Activated T-helper 1 cell treated with Interleukin-2 at 50 U/mL for 16 hours (primary cell): ENCODE data around the gene DGKI.

Experiments
- DNase-seq: peaks from one replicate; pipeline ENCODE4 v3.0.0-alpha.2; 2020; ENCODE audit warnings: low read depth

DGKI gene

DNA sequence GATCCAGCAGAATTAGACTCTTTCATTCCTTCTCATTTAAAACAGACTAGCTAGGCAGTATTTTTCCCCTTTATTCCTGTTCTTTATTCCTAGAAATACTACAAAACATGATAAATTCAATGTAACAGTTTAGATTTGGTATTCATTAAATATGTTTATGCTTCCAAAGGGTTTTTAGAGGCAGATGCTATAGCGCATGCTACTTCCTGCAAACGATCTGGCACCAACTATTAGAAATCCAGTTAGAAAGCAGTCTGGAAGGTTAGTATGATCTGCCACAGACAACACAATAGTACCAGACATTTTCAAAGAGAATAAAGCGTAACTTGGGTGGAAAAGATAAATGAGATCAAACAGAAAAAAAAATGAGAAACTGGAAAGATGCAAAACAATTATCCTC is 439.7 kb downstream of the DGKI start:
- no peak for DNase-seq

- DNase-seq: no peak
Observed at GRCh38 chr7:137404660-137405317, 442.0 kb downstream of the DGKI start.

GRCh38 chr7:137403353-137403695 is 443.4 kb downstream of the DGKI start:
- DNase-seq: no peak

DNA sequence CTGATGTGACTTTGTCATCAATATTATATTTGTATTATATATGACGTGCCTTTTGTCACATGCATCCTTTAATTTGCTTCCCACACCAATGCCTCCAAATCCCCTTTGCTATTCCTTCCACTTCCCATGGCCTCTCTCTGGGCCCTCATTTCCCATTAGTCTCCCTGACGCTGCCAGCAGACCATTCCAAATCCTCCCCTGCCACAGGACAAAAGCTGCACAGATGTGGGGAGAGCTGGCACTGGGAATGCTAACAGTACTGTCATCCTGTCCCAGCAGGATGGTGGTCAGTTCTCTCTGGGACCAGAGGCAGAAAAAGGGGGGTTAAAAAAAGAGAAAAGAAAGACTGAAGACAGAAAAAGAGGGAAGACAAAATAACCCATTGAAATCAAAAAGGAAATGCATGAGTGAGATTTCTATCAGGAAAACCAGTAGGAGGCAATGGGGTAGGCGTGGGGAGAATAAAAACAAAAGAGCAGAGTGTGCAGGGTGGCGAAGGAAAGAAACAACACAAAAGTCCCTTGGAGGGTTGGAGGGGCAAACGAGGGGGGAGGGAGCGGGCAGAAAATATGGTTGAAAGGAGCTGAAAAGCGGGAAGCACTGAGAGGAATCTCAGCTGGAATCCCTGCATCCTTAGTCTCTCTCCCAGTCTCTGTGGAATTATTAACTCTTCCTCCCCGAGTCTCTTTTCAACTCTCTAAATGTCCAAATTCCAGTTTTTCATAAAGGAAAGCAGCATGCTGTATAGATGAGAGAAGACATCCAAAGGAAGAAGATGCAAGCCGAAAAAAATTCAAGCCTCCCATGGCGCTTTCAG is 444.0 kb downstream of the DGKI start:
- no peak for DNase-seq

GRCh38 chr7:137399827-137400823 is 446.6 kb downstream of the DGKI start:
- no peak for DNase-seq

DNA sequence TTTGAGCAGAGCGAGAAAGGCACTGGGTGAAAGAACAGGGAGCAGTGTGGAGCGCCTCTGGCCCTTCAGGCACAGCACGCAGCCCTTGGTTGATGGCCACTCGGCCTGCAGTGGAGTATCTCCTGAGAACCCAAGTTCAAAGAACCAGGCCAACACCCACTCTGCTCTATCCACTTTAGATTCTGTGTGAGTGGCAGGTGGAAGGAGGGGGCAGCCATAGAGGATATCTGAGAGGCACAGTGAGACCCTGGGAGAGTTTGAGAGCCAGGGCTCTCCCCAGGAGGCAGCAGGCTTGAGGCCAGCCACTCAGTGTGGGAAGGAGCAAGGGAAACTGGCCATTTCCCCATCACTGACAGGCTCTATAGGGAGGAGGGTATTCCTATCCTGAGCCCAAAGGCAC is 450.7 kb downstream of the DGKI start:
- no peak for DNase-seq

DNA sequence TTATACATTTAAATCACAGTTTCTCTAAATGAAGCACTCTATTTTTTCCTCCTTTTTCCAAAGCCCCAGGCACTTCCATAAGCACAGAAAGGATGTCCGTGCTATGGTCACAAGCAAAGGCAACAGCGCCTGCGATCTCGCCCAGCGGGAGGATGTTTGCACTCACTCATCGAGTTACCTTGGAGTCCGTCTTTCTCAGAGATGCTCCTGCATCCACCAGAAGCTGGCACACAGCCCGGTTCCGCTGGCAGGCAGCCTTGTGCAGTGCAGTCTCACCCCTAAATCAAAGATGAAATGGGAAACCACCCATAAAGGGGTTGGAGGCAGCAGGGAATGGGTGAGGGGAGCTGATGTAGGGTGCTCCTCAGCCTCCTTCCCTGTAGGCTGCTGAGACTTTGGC is 451.4 kb downstream of the DGKI start:
- DNase-seq: no peak

DNA sequence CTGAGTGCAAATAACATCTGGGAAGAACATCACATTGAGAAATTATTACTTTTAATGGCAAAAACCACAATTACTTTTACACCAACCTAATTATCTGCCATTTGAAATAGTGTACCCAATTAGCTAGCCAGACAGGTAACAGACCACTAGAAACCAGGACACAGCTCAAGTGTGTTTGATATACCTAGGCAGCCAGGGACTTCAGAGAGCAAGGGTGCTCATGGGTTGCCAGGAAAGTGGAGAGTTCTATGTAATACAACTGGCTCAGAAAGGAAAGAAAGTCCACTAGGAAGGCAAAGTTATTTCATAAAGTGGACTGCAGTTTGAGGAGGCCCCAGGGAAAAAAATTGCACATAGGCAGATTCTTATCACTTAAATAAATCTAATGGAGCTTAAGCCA is 453.2 kb downstream of the DGKI start:
- DNase-seq: no peak

- DNase-seq: no peak
Observed at GRCh38 chr7:137390076-137390475, 456.7 kb downstream of the DGKI start.

- DNase-seq: no peak
Observed at GRCh38 chr7:137388916-137389315, 457.9 kb downstream of the DGKI start.

GRCh38 chr7:137386966-137387365 is 459.8 kb downstream of the DGKI start:
- no peak for DNase-seq

- no peak for DNase-seq
Observed at GRCh38 chr7:137381045-137381444, 465.7 kb downstream of the DGKI start.

- no peak for DNase-seq
Observed at GRCh38 chr7:137373507-137373906, 473.3 kb downstream of the DGKI start.

DNA sequence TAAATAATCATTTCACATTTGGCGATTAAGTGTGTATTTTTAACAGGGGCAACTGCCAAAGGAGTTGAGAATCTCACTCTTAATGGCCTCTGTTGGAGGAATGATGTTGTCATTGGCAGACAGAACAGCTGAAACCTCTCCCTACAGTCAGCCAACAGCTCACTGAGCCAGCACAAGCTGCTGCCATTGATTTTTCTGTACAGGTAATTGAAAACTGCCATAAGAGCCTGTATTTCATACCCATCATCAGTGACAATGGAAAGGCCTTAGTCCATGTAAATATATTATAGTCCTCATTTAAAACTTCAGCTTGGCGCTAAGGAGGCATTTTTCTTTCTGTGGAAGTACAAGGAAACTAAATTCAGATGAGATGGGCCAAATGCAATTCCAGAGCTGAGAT is 475.2 kb downstream of the DGKI start:
- DNase-seq: no peak

GRCh38 chr7:137366995-137367394 is 479.8 kb downstream of the DGKI start:
- DNase-seq: no peak

DNA sequence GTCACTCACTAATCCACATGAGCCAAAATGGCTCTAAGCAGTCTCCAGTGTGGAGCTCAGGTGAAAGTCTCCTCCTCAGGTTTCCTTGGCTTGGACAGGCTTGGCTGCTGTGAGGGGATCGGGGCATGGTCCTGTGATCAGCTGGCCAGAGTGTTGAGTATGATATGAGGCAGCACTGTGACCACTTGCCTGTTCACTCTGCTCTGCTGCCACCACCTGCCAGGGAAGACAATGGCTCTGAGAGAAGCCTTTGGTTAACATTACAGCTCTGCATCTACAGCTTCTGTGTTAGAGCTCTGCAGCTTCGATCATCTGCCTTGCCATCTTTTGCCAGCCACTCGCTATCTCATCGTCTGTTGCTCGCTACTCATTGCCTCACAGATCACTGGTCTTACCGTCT is 483.1 kb downstream of the DGKI start:
- DNase-seq: no peak

GRCh38 chr7:137360087-137360679 is 486.6 kb downstream of the DGKI start:
- DNase-seq: no peak

- no peak for DNase-seq
Observed at GRCh38 chr7:137354961-137355360, 491.8 kb downstream of the DGKI start.

GRCh38 chr7:137354396-137354795 is 492.4 kb downstream of the DGKI start:
- no peak for DNase-seq

DNA sequence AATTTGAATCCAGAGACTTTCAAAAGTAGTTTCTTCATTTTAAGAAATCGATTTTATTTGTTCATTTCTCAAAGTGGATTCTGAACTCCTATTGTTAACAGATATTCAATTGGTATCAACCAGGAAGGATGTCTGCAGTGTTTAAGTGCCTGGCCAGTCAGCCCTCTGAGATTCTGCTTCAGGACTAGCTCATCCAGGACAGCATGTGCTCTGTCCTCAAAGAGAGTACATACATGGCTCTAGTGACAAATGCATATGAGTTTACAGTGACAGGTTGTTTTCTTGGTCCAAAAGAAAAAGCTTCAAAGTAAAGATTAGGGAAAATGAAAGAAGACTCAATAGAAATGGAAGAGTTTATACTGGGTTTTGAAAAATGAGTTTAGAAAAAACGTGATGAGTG is 494.8 kb downstream of the DGKI start:
- no peak for DNase-seq

GRCh38 chr7:137345799-137346449 is 500.9 kb downstream of the DGKI start:
- DNase-seq: no peak
